SK-N-MC (cell line): ENCODE measurements around the gene ZNF358.

Experiments
- EZH2 ChIP-seq: fragments of 200-600 bp; sonication (generic); IDR thresholded peaks from one replicate; pipeline ENCODE4 v1.6.1; 2017; ENCODE audit warnings: antibody characterized with exemption
- POLR2AphosphoS5 ChIP-seq: IDR thresholded peaks from 2 replicates; pipeline ENCODE4 v1.6.1; 2012; ENCODE audit warnings: mild to moderate bottlenecking, low read depth, low read length, borderline replicate concordance

DNA sequence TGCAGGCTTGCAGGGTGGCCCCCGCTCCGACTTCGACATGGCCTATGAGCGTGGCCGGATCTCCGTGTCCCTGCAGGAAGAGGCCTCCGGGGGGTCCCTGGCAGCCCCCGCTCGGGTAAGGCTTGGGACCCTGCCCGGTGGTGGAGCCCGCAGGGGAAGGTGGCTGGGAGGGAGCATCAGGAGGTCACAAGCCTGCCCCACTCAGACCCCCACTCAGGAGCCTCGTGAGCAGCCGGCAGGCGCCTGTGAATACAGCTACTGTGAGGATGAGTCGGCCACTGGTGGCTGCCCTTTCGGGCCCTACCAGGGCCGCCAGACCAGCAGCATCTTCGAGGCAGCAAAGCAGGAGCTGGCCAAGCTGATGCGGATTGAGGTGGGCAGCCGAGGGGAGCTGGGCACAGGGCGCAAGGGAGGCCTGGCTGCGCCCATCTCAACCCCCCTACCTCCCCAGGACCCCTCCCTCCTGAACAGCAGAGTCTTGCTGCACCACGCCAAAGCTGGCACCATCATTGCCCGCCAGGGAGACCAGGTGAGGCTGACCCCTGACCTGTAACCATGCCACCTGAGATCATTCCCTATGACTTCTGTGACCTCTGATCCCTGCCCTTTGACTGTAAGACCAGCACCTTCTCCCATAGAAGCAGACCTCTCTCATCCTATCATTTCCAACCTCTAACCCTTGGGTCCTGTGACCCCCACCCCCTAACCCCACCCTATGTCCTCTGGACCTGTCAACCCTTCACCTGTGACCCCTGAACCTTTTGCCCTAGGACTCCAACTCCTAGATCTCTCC lies 26.8 kb downstream of the ZNF358 start:
- no peak for TF ChIP-seq EZH2
- TF ChIP-seq POLR2AphosphoS5, result no peak
